ENCODE data around the gene GABRG3.

GABRG3 gene

GRCh38 chr15:27457766-27458165 lies 486.8 kb downstream of the GABRG3 start:
- in situ Hi-C loops (cut with HindIII; ENCODE audit: low pct_ligation_motif_present, low pct_unique_long_range_greater_than_20kb, low sequenced_read_pairs): no loop called here
- DNase-seq: no peak

GRCh38 chr15:27458345-27459084 lies 487.5 kb downstream of the GABRG3 start:
- DNase-seq: no peak
- in situ Hi-C loops (cut with HindIII; ENCODE audit: low pct_ligation_motif_present, low pct_unique_long_range_greater_than_20kb, low sequenced_read_pairs): no loop called here

- in situ Hi-C loops (cut with HindIII; ENCODE audit: low pct_ligation_motif_present, low pct_unique_long_range_greater_than_20kb, low sequenced_read_pairs): no loop called here
- no peak for DNase-seq
Measured at GRCh38 chr15:27459836-27460235, 488.9 kb downstream of the GABRG3 start.

GRCh38 chr15:27461181-27461580 lies 490.2 kb downstream of the GABRG3 start:
- no peak for DNase-seq
- in situ Hi-C loops (cut with HindIII; ENCODE audit: low pct_ligation_motif_present, low pct_unique_long_range_greater_than_20kb, low sequenced_read_pairs): no loop called here

GRCh38 chr15:27463525-27464088 lies 492.6 kb downstream of the GABRG3 start:
- in situ Hi-C loops (cut with HindIII; ENCODE audit: low pct_ligation_motif_present, low pct_unique_long_range_greater_than_20kb, low sequenced_read_pairs): no loop called here
- DNase-seq: no peak

- in situ Hi-C loops (cut with HindIII; ENCODE audit: low pct_ligation_motif_present, low pct_unique_long_range_greater_than_20kb, low sequenced_read_pairs): no loop called here
- DNase-seq: no peak
Measured at GRCh38 chr15:27464941-27465612, 494.1 kb downstream of the GABRG3 start.

- no peak for DNase-seq
- in situ Hi-C loops (cut with HindIII; ENCODE audit: low pct_ligation_motif_present, low pct_unique_long_range_greater_than_20kb, low sequenced_read_pairs): no loop called here
Measured at GRCh38 chr15:27466758-27467157, 495.8 kb downstream of the GABRG3 start.

- no peak for DNase-seq
- in situ Hi-C loops (cut with HindIII; ENCODE audit: low pct_ligation_motif_present, low pct_unique_long_range_greater_than_20kb, low sequenced_read_pairs): no loop called here
Measured at GRCh38 chr15:27468151-27468591, 497.2 kb downstream of the GABRG3 start.

GRCh38 chr15:27473845-27474244 lies 502.9 kb downstream of the GABRG3 start:
- in situ Hi-C loops (cut with HindIII; ENCODE audit: low pct_ligation_motif_present, low pct_unique_long_range_greater_than_20kb, low sequenced_read_pairs): no loop called here

GRCh38 chr15:27475395-27475794 lies 504.4 kb downstream of the GABRG3 start:
- in situ Hi-C loops (cut with HindIII; ENCODE audit: low pct_ligation_motif_present, low pct_unique_long_range_greater_than_20kb, low sequenced_read_pairs): no loop called here
- no peak for DNase-seq

More at GRCh38 chr15:27473845-27474244, 502.9 kb downstream of the GABRG3 start:
- DNase-seq: no peak

- DNase-seq: no peak
- in situ Hi-C loops (cut with HindIII; ENCODE audit: low pct_ligation_motif_present, low pct_unique_long_range_greater_than_20kb, low sequenced_read_pairs): no loop called here
Measured at GRCh38 chr15:27479296-27480140, 508.5 kb downstream of the GABRG3 start.

- in situ Hi-C loops (cut with HindIII; ENCODE audit: low pct_ligation_motif_present, low pct_unique_long_range_greater_than_20kb, low sequenced_read_pairs): no loop called here
- no peak for DNase-seq
Measured at GRCh38 chr15:27480141-27480530, 509.2 kb downstream of the GABRG3 start.

- in situ Hi-C loops (cut with HindIII; ENCODE audit: low pct_ligation_motif_present, low pct_unique_long_range_greater_than_20kb, low sequenced_read_pairs): no loop called here
- no peak for DNase-seq
Measured at GRCh38 chr15:27480642-27481041, 509.7 kb downstream of the GABRG3 start.

GRCh38 chr15:27481768-27482167 lies 510.8 kb downstream of the GABRG3 start:
- in situ Hi-C loops (cut with HindIII; ENCODE audit: low pct_ligation_motif_present, low pct_unique_long_range_greater_than_20kb, low sequenced_read_pairs): no loop called here
- DNase-seq: no peak

GRCh38 chr15:27482287-27482686 lies 511.3 kb downstream of the GABRG3 start:
- in situ Hi-C loops (cut with HindIII; ENCODE audit: low pct_ligation_motif_present, low pct_unique_long_range_greater_than_20kb, low sequenced_read_pairs): no loop called here
- DNase-seq: no peak

GRCh38 chr15:27483124-27483523 lies 512.1 kb downstream of the GABRG3 start:
- in situ Hi-C loops (cut with HindIII; ENCODE audit: low pct_ligation_motif_present, low pct_unique_long_range_greater_than_20kb, low sequenced_read_pairs): no loop called here
- no peak for DNase-seq

GRCh38 chr15:27485265-27485664 lies 514.3 kb downstream of the GABRG3 start:
- in situ Hi-C loops (cut with HindIII; ENCODE audit: low pct_ligation_motif_present, low pct_unique_long_range_greater_than_20kb, low sequenced_read_pairs): no loop called here

GRCh38 chr15:27486051-27486450 lies 515.1 kb downstream of the GABRG3 start:
- in situ Hi-C loops (cut with HindIII; ENCODE audit: low pct_ligation_motif_present, low pct_unique_long_range_greater_than_20kb, low sequenced_read_pairs): no loop called here
- DNase-seq: no peak

More at GRCh38 chr15:27485265-27485664, 514.3 kb downstream of the GABRG3 start:
- no peak for DNase-seq
